HepG2 (cell line): Measurements from ENCODE around the gene LSMEM2. TPM values are rescaled to one million over a fixed set of nuclear protein-coding genes. Genes with fewer than 3 reads are reported as not detected.
A peak's percentile ranks its signal among the peaks of the same experiment; 100 is the strongest.

Source experiments
- AKNA ChIP-seq: sonication (generic); formaldehyde crosslinking; IDR thresholded peaks from 2 replicates; pipeline ENCODE4 v1.4.0; 2020; ENCODE audit warnings: missing genetic modification reagents, borderline replicate concordance
- CERS6 ChIP-seq: sonication (generic); formaldehyde crosslinking; IDR thresholded peaks from 2 replicates; pipeline ENCODE4 v1.5.0; 2020; ENCODE audit warnings: missing genetic modification reagents
- ELK4 ChIP-seq: sonication (generic); formaldehyde crosslinking; IDR thresholded peaks from 2 replicates; pipeline ENCODE4 v1.9.0; 2021; ENCODE audit warnings: missing genetic modification reagents, borderline replicate concordance
- JARID2 ChIP-seq: sonication (generic); formaldehyde crosslinking; IDR thresholded peaks from 2 replicates; pipeline ENCODE4 v1.8.1; 2023; ENCODE audit warnings: missing genetic modification reagents, inconsistent platforms; ENCODE audit not compliant: insufficient replicate concordance
- KDM4B ChIP-seq: sonication (generic); formaldehyde crosslinking; IDR thresholded peaks from 2 replicates; pipeline ENCODE4 v1.4.0; 2020; ENCODE audit warnings: missing genetic modification reagents
- MEF2D ChIP-seq: sonication (generic); formaldehyde crosslinking; IDR thresholded peaks from 2 replicates; pipeline ENCODE4 v1.5.1; 2020; ENCODE audit warnings: mild to moderate bottlenecking, missing genetic modification reagents
- RFX1 ChIP-seq: fragments of 450-650 bp; IDR thresholded peaks from 2 replicates; pipeline ENCODE4 v1.6.1; 2017
- RFX3 ChIP-seq: IDR thresholded peaks from 2 replicates; pipeline ENCODE4 v1.6.1; 2016; ENCODE audit warnings: missing biosample characterization, missing genetic modification reagents
- SRY ChIP-seq: sonication (generic); formaldehyde crosslinking; IDR thresholded peaks from 2 replicates; pipeline ENCODE4 v1.8.0; 2022; ENCODE audit warnings: mild to moderate bottlenecking, missing genetic modification reagents
- ZNF121 ChIP-seq: sonication (generic); formaldehyde crosslinking; IDR thresholded peaks from 2 replicates; pipeline ENCODE4 v1.5.0; 2020; ENCODE audit warnings: mild to moderate bottlenecking, missing genetic modification reagents
- ZNF18 ChIP-seq: sonication (generic); formaldehyde crosslinking; IDR thresholded peaks from 2 replicates; pipeline ENCODE4 v1.8.0; 2022; ENCODE audit warnings: mild to moderate bottlenecking, missing genetic modification reagents; ENCODE audit not compliant: insufficient replicate concordance
- ZNF20 ChIP-seq: sonication (generic); formaldehyde crosslinking; IDR thresholded peaks from 2 replicates; pipeline ENCODE4 v1.4.0; 2020; ENCODE audit warnings: mild to moderate bottlenecking, moderate library complexity, missing genetic modification reagents
- ZNF44 ChIP-seq: sonication (generic); formaldehyde crosslinking; IDR thresholded peaks from 2 replicates; pipeline ENCODE4 v1.5.1; 2020; ENCODE audit warnings: mild to moderate bottlenecking, missing genetic modification reagents
- ZNF576 ChIP-seq: sonication (generic); formaldehyde crosslinking; IDR thresholded peaks from 2 replicates; pipeline ENCODE4 v1.4.0; 2020; ENCODE audit warnings: mild to moderate bottlenecking, missing genetic modification reagents
- ZNF704 ChIP-seq: sonication (generic); formaldehyde crosslinking; IDR thresholded peaks from 2 replicates; pipeline ENCODE4 v1.8.1; 2023; ENCODE audit warnings: mild to moderate bottlenecking, inconsistent platforms, moderate library complexity, missing genetic modification reagents, borderline replicate concordance
- ZNF816 ChIP-seq: sonication (generic); formaldehyde crosslinking; IDR thresholded peaks from 2 replicates; pipeline ENCODE4 v1.8.0; 2022; ENCODE audit warnings: missing genetic modification reagents, mild to moderate bottlenecking, borderline replicate concordance
- ZNF879 ChIP-seq: sonication (generic); formaldehyde crosslinking; IDR thresholded peaks from 2 replicates; pipeline ENCODE4 v1.8.1; 2023; ENCODE audit warnings: missing genetic modification reagents
- polyA plus RNA-seq, 8 experiments: library from polyadenylated mRNA; depleted of rRNA in 3 of 8; stranded (reverse) in 7 of 8; unstranded in 1 of 8; fragments of >200 nt; fragmentation: Illumina TruSeq in 4 of 8; extraction: Trizol in 4 of 8; gene quantifications; 2 replicates each; pipeline versions ENCODE4 v1.2.1 to v1.2.3, GENCODE V29; 2011 to 2016; ENCODE audit warnings: low read depth in 4 of 8, missing spikeins in 1 of 8, mixed read lengths in 1 of 8; ENCODE audit not compliant: insufficient read depth in 1 of 8
- total RNA-seq, 5 experiments: library from RNA; depleted of rRNA; stranded (reverse); fragments of >200 nt; fragmentation: Illumina TruSeq; extraction: Trizol; gene quantifications; 2 replicates each; pipeline ENCODE4 v1.2.3, GENCODE V29; 2016; ENCODE audit warnings: low read depth in 1 of 5

Gene LSMEM2
- total and polyA plus RNA-seq, 2 of the 13 experiments (the other 11 are each of a cell fraction or from before 2014, with no cell fraction given) = 0.07 to 0.41 TPM

- no peak for TF ChIP-seq CERS6 (CRISPR knock-in tag)
- no peak for TF ChIP-seq KDM4B (CRISPR knock-in tag)
- no peak for TF ChIP-seq ELK4 (CRISPR knock-in tag)
- no peak for TF ChIP-seq RFX3 (CRISPR knock-in tag)
- TF ChIP-seq ZNF704 (CRISPR knock-in tag) = 0 out of 2 replicates have a peak, but pooled peaks have one; percentile 12
- TF ChIP-seq MEF2D (CRISPR knock-in tag) = 0 out of 2 replicates have a peak, but pooled peaks have one; percentile 27
- TF ChIP-seq JARID2 (CRISPR knock-in tag) = no peak
- 0 out of 2 replicates have a peak, but pooled peaks have one; percentile 54 for TF ChIP-seq ZNF576
- TF ChIP-seq AKNA (CRISPR knock-in tag) = no peak
- TF ChIP-seq RFX1 = no peak
- TF ChIP-seq ZNF121 (CRISPR knock-in tag) = no peak
- no peak for TF ChIP-seq ZNF44 (CRISPR knock-in tag)
- no peak for TF ChIP-seq SRY (CRISPR knock-in tag)
- TF ChIP-seq ZNF20 (CRISPR knock-in tag) = no peak
- no peak for TF ChIP-seq ZNF879 (CRISPR knock-in tag)
- TF ChIP-seq ZNF816 = no peak
- no peak for TF ChIP-seq ZNF18 (CRISPR knock-in tag)
These were observed 10.0 kb upstream of the LSMEM2 start, which contains the start of gene SEMA3B (continued) for GRCh38 chr3:50268703-50269451.
